MM.1S (cell line): ENCODE data around the gene PPP2R2D.

Experiments
- CTCF ChIP-seq: fragments of 300-600 bp; sonication (generic); IDR thresholded peaks from 2 replicates; pipeline ENCODE4 v1.5.1; 2016; ENCODE audit warnings: antibody characterized with exemption, low read length, mixed read lengths
- EZH2 ChIP-seq: fragments of 300-600 bp; sonication (generic); optimal IDR thresholded peaks from 2 replicates; pipeline ENCODE3; 2017; ENCODE audit warnings: low read depth, mild to moderate bottlenecking, antibody characterized with exemption, low read length, mixed read lengths
- EZH2phosphoT487 ChIP-seq: fragments of 300-600 bp; sonication (generic); IDR thresholded peaks from 2 replicates; pipeline ENCODE4 v1.6.1; 2018; ENCODE audit warnings: antibody characterized with exemption, low read length

GRCh38 chr10:131876508-131876907, 24.3 kb upstream of the PPP2R2D start:
- no peak for TF ChIP-seq CTCF
- TF ChIP-seq EZH2, result no peak
- TF ChIP-seq EZH2phosphoT487, result no peak
